OCI-LY7 (cell line): Measurements from ENCODE around the gene GRHL3.

Experiments
- CTCF ChIP-seq: fragments of 200-600 bp; sonication (generic); conservative IDR thresholded peaks from 2 replicates; pipeline ENCODE4 v1.5.1; 2014; ENCODE audit warnings: mild to moderate bottlenecking, antibody characterized with exemption, low read length, moderate library complexity, mixed read lengths
- EZH2phosphoT487 ChIP-seq: fragments of 200-600 bp; sonication (generic); IDR thresholded peaks from 2 replicates; pipeline ENCODE4 v1.6.1; 2018; ENCODE audit warnings: low read depth, borderline replicate concordance, mild to moderate bottlenecking, mixed run types, antibody characterized with exemption, low read length, moderate library complexity, mixed read lengths

- TF ChIP-seq CTCF, result no peak
- TF ChIP-seq EZH2phosphoT487, result no peak
Measured at GRCh38 chr1:24353292-24353891, 34.2 kb downstream of the GRHL3 start.
